Neuronal stem cell (in vitro differentiated cells): Measurements from ENCODE around the gene ERI2.

ENCODE experiments used
- DNase-seq: peaks from one replicate; pipeline ENCODE4 v3.0.0-alpha.2; 2013; ENCODE audit warnings: low spot score
- H2AFZ ChIP-seq: one replicate; pipeline ENCODE4 v1.6.1; 2013; ENCODE audit warnings: mild to moderate bottlenecking, low read length, inconsistent platforms
- H2AK5ac ChIP-seq: 2 replicates; pipeline ENCODE4 v1.6.1; 2013; ENCODE audit warnings: low read depth, mild to moderate bottlenecking, inconsistent platforms, low read length, moderate library complexity, mixed read lengths
- H2BK120ac ChIP-seq: 2 replicates; pipeline ENCODE4 v1.6.1; 2013; ENCODE audit warnings: low read depth, mild to moderate bottlenecking, inconsistent platforms, low read length, moderate library complexity, mixed read lengths
- H2BK12ac ChIP-seq: one replicate; pipeline ENCODE4 v1.6.1; 2013; ENCODE audit warnings: low read length, inconsistent platforms
- H2BK15ac ChIP-seq: 2 replicates; pipeline ENCODE4 v1.6.1; 2013; ENCODE audit warnings: mild to moderate bottlenecking, low read length, inconsistent platforms, mixed read lengths
- H2BK5ac ChIP-seq: one replicate; pipeline ENCODE4 v1.6.1; 2013; ENCODE audit warnings: inconsistent platforms, mild to moderate bottlenecking, low read length, moderate library complexity
- H3K14ac ChIP-seq: one replicate; pipeline ENCODE4 v1.6.1; 2013; ENCODE audit warnings: low read length, inconsistent platforms
- H3K18ac ChIP-seq: 2 replicates; pipeline ENCODE4 v1.6.1; 2013; ENCODE audit warnings: low read length, inconsistent platforms
- H3K23ac ChIP-seq: 2 replicates; pipeline ENCODE4 v1.6.1; 2013; ENCODE audit warnings: low read depth, mild to moderate bottlenecking, mixed read lengths, low read length, inconsistent platforms; ENCODE audit not compliant: poor library complexity
- H3K27ac ChIP-seq: replicated peaks from 3 replicates; pipeline ENCODE4 v1.5.1; 2013; ENCODE audit warnings: low read length, inconsistent platforms
- H3K27me3 ChIP-seq, 3 experiments: 2 replicates each; pipeline ENCODE4 v1.6.1; 2013; ENCODE audit warnings: low read length in 3 of 3, mild to moderate bottlenecking in 2 of 3, inconsistent platforms in 1 of 3, low read depth in 1 of 3, mixed read lengths in 1 of 3, moderate library complexity in 1 of 3; ENCODE audit not compliant: control insufficient read depth in 3 of 3, insufficient read depth in 3 of 3
- H3K36me3 ChIP-seq, 2 donors: replicated peaks in 1 of 2; 2 replicates each; pipeline ENCODE4 v1.6.1; 2013; ENCODE audit warnings: low read length in 2 of 2; ENCODE audit not compliant: control insufficient read depth in 2 of 2, insufficient read depth in 2 of 2
- H3K4ac ChIP-seq: 2 replicates; pipeline ENCODE4 v1.6.1; 2013; ENCODE audit warnings: inconsistent platforms, mild to moderate bottlenecking, low read length, moderate library complexity
- H3K4me1 ChIP-seq, 2 donors: 1 replicate in 1 of 2; 2 replicates in 1 of 2; pipeline ENCODE4 v1.6.1; 2013; ENCODE audit warnings: low read length in 2 of 2, low read depth in 1 of 2; ENCODE audit not compliant: control insufficient read depth in 2 of 2, insufficient read depth in 1 of 2
- H3K4me2 ChIP-seq: one replicate; pipeline ENCODE4 v1.6.1; 2013; ENCODE audit warnings: mild to moderate bottlenecking, low read length, inconsistent platforms; ENCODE audit not compliant: insufficient read depth, poor library complexity, severe bottlenecking
- H3K4me3 ChIP-seq, 2 donors: 2 replicates each; pipeline ENCODE4 v1.5.1; 2013; ENCODE audit warnings: low read length in 2 of 2, mild to moderate bottlenecking in 2 of 2, inconsistent platforms in 1 of 2, moderate library complexity in 1 of 2
- H3K79me1 ChIP-seq: one replicate; pipeline ENCODE4 v1.6.1; 2013; ENCODE audit warnings: low read depth, mild to moderate bottlenecking, inconsistent platforms, low read length, moderate library complexity
- H3K9ac ChIP-seq: one replicate; pipeline ENCODE4 v1.6.1; 2013; ENCODE audit warnings: mild to moderate bottlenecking, low read depth, low read length, inconsistent platforms; ENCODE audit not compliant: poor library complexity
- H3K9me3 ChIP-seq, 2 donors: replicated peaks in 1 of 2; 2 replicates each; pipeline versions ENCODE3 to v1.6.1; 2013; ENCODE audit warnings: low read length in 2 of 2, mild to moderate bottlenecking in 2 of 2, inconsistent platforms in 1 of 2, low read depth in 1 of 2, mixed read lengths in 1 of 2, moderate library complexity in 1 of 2; ENCODE audit not compliant: control insufficient read depth in 2 of 2, insufficient read depth in 1 of 2
- H4K8ac ChIP-seq: one replicate; pipeline ENCODE4 v1.6.1; 2013; ENCODE audit warnings: low read depth, mild to moderate bottlenecking, inconsistent platforms, low read length, moderate library complexity
- H4K91ac ChIP-seq: one replicate; pipeline ENCODE4 v1.6.1; 2013; ENCODE audit warnings: low read length, low read depth, mild to moderate bottlenecking, inconsistent platforms; ENCODE audit not compliant: poor library complexity
- WGBS, 2 donors: extraction: QIAGEN DNeasy Blood & Tissue Kit; methylation state at CpG; one replicate each; pipeline ENCODE4 v1.1.7; 2013; ENCODE audit warnings: missing lambda C conversion rate in 2 of 2, mixed read lengths in 1 of 2; ENCODE audit not compliant: insufficient read length in 2 of 2, insufficient replicate concordance in 1 of 2; ENCODE audit errors: extremely low coverage in 2 of 2; 5-methylcytosine and 5-hydroxymethylcytosine counted together

Gene ERI2

GRCh38 chr16:20768121-20768520 lies 38.2 kb downstream of the ERI2 start:
- peaks cover 2% of the 10 kb centered on the region for H3K79me1 ChIP-seq
- H3K4me3 ChIP-seq: no peak overlapping the region
- no peak overlapping the region for H3K4ac ChIP-seq
- WGBS, 2 donors: no CpG with 5 or more reads among the region's 1 CpG
- H3K18ac ChIP-seq: no peak overlapping the region
- H3K4me1 ChIP-seq: peaks cover 0 to 1% of the 10 kb centered on the region in 2 donors
- no peak overlapping the region for H3K4me2 ChIP-seq
- H3K9ac ChIP-seq: no peak overlapping the region
- no peak overlapping the region for H2BK15ac ChIP-seq
- no peak overlapping the region for H2AK5ac ChIP-seq
- no peak overlapping the region for H4K8ac ChIP-seq
- H3K14ac ChIP-seq: no peak overlapping the region
- no peak overlapping the region for H2BK120ac ChIP-seq
- no peak overlapping the region for H3K23ac ChIP-seq
- H4K91ac ChIP-seq: no peak overlapping the region
- no peak overlapping the region for H2BK5ac ChIP-seq
- no peak overlapping the region for H2BK12ac ChIP-seq
- no peak overlapping the region for H3K27ac ChIP-seq
- no peak overlapping the region for H2AFZ ChIP-seq
- no peaks in the 10 kb centered on the region for H3K27me3 ChIP-seq
- H3K36me3 ChIP-seq: no peaks in the 10 kb centered on the region
- peaks cover 0 to 3% of the 10 kb centered on the region in 2 donors for H3K9me3 ChIP-seq
- DNase-seq: no peak

- Histone ChIP-seq H3K4me2 (no peak overlapping the region), H2AK5ac (no peak overlapping the region), H3K27me3 (no peaks in the 10 kb centered on the region), H2BK5ac (no peak overlapping the region), H2BK12ac (no peak overlapping the region), H4K91ac (no peak overlapping the region), H3K23ac (no peak overlapping the region), H2BK120ac (no peak overlapping the region), H3K79me1 (peaks cover 2% of the 10 kb centered on the region), H3K4ac (no peak overlapping the region), H3K4me1 (peaks cover 0 to 1% of the 10 kb centered on the region in 2 donors), H3K9me3 (peaks cover 0 to 8% of the 10 kb centered on the region in 2 donors), H3K9ac (no peak overlapping the region), H3K27ac (no peak overlapping the region), H3K36me3 (no peaks in the 10 kb centered on the region), H2AFZ (no peak overlapping the region), H4K8ac (no peak overlapping the region), H3K18ac (no peak overlapping the region), H2BK15ac (no peak overlapping the region), H3K4me3 (no peak overlapping the region), H3K14ac (no peak overlapping the region)
- no peak for DNase-seq
Observed at GRCh38 chr16:20767577-20767976, 38.7 kb downstream of the ERI2 start.

GRCh38 chr16:20766294-20766693 lies 40.0 kb downstream of the ERI2 start:
- Histone ChIP-seq H3K4ac (no peak overlapping the region), H3K27ac (no peak overlapping the region), H2BK5ac (no peak overlapping the region), H3K18ac (no peak overlapping the region), H3K27me3 (no peaks in the 10 kb centered on the region), H3K4me1 (peaks cover 0 to 1% of the 10 kb centered on the region in 2 donors), H2BK15ac (no peak overlapping the region), H4K91ac (no peak overlapping the region), H4K8ac (no peak overlapping the region), H3K9me3 (peaks cover 1 to 13% of the 10 kb centered on the region in 2 donors), H2BK12ac (no peak overlapping the region), H3K14ac (no peak overlapping the region), H3K36me3 (no peaks in the 10 kb centered on the region), H3K79me1 (peaks cover 2% of the 10 kb centered on the region), H2AK5ac (no peak overlapping the region), H2AFZ (no peak overlapping the region), H3K4me2 (no peak overlapping the region), H3K4me3 (no peak overlapping the region), H3K9ac (no peak overlapping the region), H2BK120ac (no peak overlapping the region), H3K23ac (no peak overlapping the region)
- WGBS, 2 donors: no CpG with 5 or more reads among the region's 5 CpGs
- no peak for DNase-seq

- H3K27ac ChIP-seq: no peak overlapping the region
- H4K91ac ChIP-seq: no peak overlapping the region
- H3K36me3 ChIP-seq: no peaks in the 10 kb centered on the region
- no peak overlapping the region for H3K18ac ChIP-seq
- no peak overlapping the region for H2AFZ ChIP-seq
- no peak overlapping the region for H3K4me3 ChIP-seq
- H3K4me2 ChIP-seq: no peak overlapping the region
- H2AK5ac ChIP-seq: no peak overlapping the region
- H3K4me1 ChIP-seq: peaks cover 0 to 1% of the 10 kb centered on the region in 2 donors
- no peak overlapping the region for H2BK120ac ChIP-seq
- H3K27me3 ChIP-seq: no peaks in the 10 kb centered on the region
- H3K14ac ChIP-seq: no peak overlapping the region
- no peak for DNase-seq
- H4K8ac ChIP-seq: no peak overlapping the region
- no peak overlapping the region for H2BK12ac ChIP-seq
- H2BK5ac ChIP-seq: no peak overlapping the region
- H3K4ac ChIP-seq: no peak overlapping the region
- peaks cover 1 to 13% of the 10 kb centered on the region in 2 donors for H3K9me3 ChIP-seq
- H2BK15ac ChIP-seq: no peak overlapping the region
- H3K79me1 ChIP-seq: peaks cover 2% of the 10 kb centered on the region
- WGBS, 2 donors: no CpG with 5 or more reads among the region's 2 CpGs
- no peak overlapping the region for H3K23ac ChIP-seq
- no peak overlapping the region for H3K9ac ChIP-seq
Observed at GRCh38 chr16:20765732-20766131, 40.5 kb downstream of the ERI2 start.
